Adrenal gland (tissue), 5 donors: ENCODE results near the gene METTL15.

Source experiments
- CTCF ChIP-seq, 6 experiments: fragments of 450-650 bp in 4 of 6; fragments of 200-600 bp in 2 of 6; sonication (generic) in 1 of 6; IDR thresholded peaks; 1 replicate in 5 of 6; 2 replicates in 1 of 6; pipeline versions ENCODE4 v1.5.1 to v1.8.0; 2016 to 2021; ENCODE audit warnings: antibody characterized with exemption in 6 of 6, mild to moderate bottlenecking in 2 of 6, moderate library complexity in 1 of 6
- POLR2A ChIP-seq, 2 donors: fragments of 450-650 bp; IDR thresholded peaks; one replicate each; pipeline ENCODE4 v1.6.1; 2017; ENCODE audit warnings: antibody characterized with exemption in 2 of 2, mild to moderate bottlenecking in 2 of 2, moderate library complexity in 1 of 2
- donor health status: DM: no; HTN: no; CAD: no.

GRCh38 chr11:28104425-28104824 is 3.8 kb upstream of the METTL15 start:
- TF ChIP-seq CTCF (IDR thresholded peaks at IDR 0.05) (no peak), POLR2A (IDR thresholded peaks at IDR 0.05) (no peak)
